ENCODE data around the gene DHRSX. TPM values are rescaled to one million over a fixed set of nuclear protein-coding genes. Genes with fewer than 3 reads are reported as not detected.

DHRSX gene
- total RNA-seq, 1 experiment from 2014 or later = 23.9 TPM

DNA sequence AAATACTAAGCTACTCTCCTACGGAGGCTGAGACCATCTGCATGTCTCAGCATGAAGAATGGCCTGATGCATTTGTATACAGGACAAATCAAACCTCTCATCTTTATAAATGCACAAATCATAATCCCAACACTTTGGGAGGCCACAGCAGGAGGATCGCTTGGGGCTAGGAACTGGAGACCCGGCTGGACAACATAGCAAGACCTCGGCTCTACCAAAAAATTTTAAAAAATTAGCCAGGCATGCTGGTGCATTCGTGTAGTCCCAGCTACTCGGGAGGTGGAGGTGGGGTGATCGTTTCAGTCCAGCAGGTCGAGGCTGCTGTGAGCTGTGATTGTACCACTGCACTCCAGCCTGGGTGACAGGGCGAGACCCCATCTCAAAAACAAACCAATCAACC is 262.8 kb downstream of the DHRSX start:
- H3K27ac Mint-ChIP-seq (ENCODE audit: low read depth, unreplicated experiment) = no peak overlapping the region
- ChIA-PET POLR2A (no interaction called here), CTCF (no interaction called here)
- TF ChIP-seq, protein P1, sequence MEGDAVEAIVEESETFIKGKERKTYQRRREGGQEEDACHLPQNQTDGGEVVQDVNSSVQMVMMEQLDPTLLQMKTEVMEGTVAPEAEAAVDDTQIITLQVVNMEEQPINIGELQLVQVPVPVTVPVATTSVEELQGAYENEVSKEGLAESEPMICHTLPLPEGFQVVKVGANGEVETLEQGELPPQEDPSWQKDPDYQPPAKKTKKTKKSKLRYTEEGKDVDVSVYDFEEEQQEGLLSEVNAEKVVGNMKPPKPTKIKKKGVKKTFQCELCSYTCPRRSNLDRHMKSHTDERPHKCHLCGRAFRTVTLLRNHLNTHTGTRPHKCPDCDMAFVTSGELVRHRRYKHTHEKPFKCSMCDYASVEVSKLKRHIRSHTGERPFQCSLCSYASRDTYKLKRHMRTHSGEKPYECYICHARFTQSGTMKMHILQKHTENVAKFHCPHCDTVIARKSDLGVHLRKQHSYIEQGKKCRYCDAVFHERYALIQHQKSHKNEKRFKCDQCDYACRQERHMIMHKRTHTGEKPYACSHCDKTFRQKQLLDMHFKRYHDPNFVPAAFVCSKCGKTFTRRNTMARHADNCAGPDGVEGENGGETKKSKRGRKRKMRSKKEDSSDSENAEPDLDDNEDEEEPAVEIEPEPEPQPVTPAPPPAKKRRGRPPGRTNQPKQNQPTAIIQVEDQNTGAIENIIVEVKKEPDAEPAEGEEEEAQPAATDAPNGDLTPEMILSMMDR (IDR thresholded peaks at IDR 0.05; ENCODE audit: unreplicated experiment) = no peak
- intact Hi-C loops (cut with micrococcal nuclease) = no loop called here
- no TSS peak for BruUV-seq (replicated peaks)
- H3K4me3 Mint-ChIP-seq (ENCODE audit: unreplicated experiment) = no peak overlapping the region
- no peaks in the 10 kb centered on the region for H3K27me3 Mint-ChIP-seq (ENCODE audit: insufficient read depth, unreplicated experiment)
- H3K36me3 Mint-ChIP-seq (ENCODE audit: insufficient read depth, unreplicated experiment) = peaks cover 18% of the 10 kb centered on the region
- DNase-seq (ENCODE audit: unreplicated experiment) = no peak
- no peaks in the 10 kb centered on the region for H3K9me3 Mint-ChIP-seq (ENCODE audit: unreplicated experiment)
- no peaks in the 10 kb centered on the region for H3K4me1 Mint-ChIP-seq (ENCODE audit: insufficient read depth, unreplicated experiment)

- BruUV-seq (replicated peaks) = no TSS peak
- H3K27me3 Mint-ChIP-seq (ENCODE audit: insufficient read depth, unreplicated experiment) = no peaks in the 10 kb centered on the region
- H3K4me3 Mint-ChIP-seq (ENCODE audit: unreplicated experiment) = no peak overlapping the region
- no peak for DNase-seq (ENCODE audit: unreplicated experiment)
- H3K4me1 Mint-ChIP-seq (ENCODE audit: insufficient read depth, unreplicated experiment) = no peaks in the 10 kb centered on the region
- intact Hi-C loops (cut with micrococcal nuclease) = no loop called here
- H3K27ac Mint-ChIP-seq (ENCODE audit: low read depth, unreplicated experiment) = no peak overlapping the region
- peaks cover 7% of the 10 kb centered on the region for H3K36me3 Mint-ChIP-seq (ENCODE audit: insufficient read depth, unreplicated experiment)
- CTCF ChIA-PET = no interaction called here
- H3K9me3 Mint-ChIP-seq (ENCODE audit: unreplicated experiment) = peaks cover 23% of the 10 kb centered on the region
- TF ChIP-seq, protein P1 (IDR thresholded peaks at IDR 0.05; ENCODE audit: unreplicated experiment) = no peak
- POLR2A ChIA-PET = no interaction called here
Measured at GRCh38 chrX:2231570-2232192, 269.1 kb downstream of the DHRSX start.

DNA sequence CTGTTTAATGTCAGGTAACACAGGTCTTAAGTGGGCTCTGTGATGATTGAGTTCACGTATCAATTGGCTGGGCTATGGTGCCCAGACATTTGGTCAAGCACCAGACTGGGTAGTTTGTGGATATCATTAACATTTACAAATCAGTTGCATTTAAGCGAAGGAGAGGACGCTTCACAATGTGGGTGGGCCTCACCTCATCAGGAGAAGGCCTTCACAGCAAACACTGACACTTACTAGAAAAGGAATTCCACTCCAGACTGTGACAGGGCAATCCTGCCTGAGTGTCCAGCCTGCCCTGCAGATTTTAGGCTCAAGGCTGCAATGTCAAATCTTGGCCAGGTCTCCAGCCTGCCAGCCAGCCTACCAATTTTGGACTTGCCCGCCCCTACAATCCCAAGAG is 270.3 kb downstream of the DHRSX start:
- H3K27me3 Mint-ChIP-seq (ENCODE audit: insufficient read depth, unreplicated experiment) = no peaks in the 10 kb centered on the region
- peaks cover 29% of the 10 kb centered on the region for H3K9me3 Mint-ChIP-seq (ENCODE audit: unreplicated experiment)
- ChIA-PET CTCF (no interaction called here), POLR2A (no interaction called here)
- H3K36me3 Mint-ChIP-seq (ENCODE audit: insufficient read depth, unreplicated experiment) = peaks cover 9% of the 10 kb centered on the region
- no peak overlapping the region for H3K27ac Mint-ChIP-seq (ENCODE audit: low read depth, unreplicated experiment)
- DNase-seq (ENCODE audit: unreplicated experiment) = no peak
- H3K4me3 Mint-ChIP-seq (ENCODE audit: unreplicated experiment) = no peak overlapping the region
- intact Hi-C loops (cut with micrococcal nuclease) = no loop called here
- H3K4me1 Mint-ChIP-seq (ENCODE audit: insufficient read depth, unreplicated experiment) = no peaks in the 10 kb centered on the region
- no TSS peak for BruUV-seq (replicated peaks)
- TF ChIP-seq, protein P1 (IDR thresholded peaks at IDR 0.05; ENCODE audit: unreplicated experiment) = no peak

- Mint-ChIP-seq H3K27me3 (ENCODE audit: insufficient read depth, unreplicated experiment) (no peaks in the 10 kb centered on the region), H3K36me3 (ENCODE audit: insufficient read depth, unreplicated experiment) (peaks cover 12% of the 10 kb centered on the region), H3K9me3 (ENCODE audit: unreplicated experiment) (peaks cover 44% of the 10 kb centered on the region), H3K4me3 (ENCODE audit: unreplicated experiment) (no peak overlapping the region), H3K4me1 (ENCODE audit: insufficient read depth, unreplicated experiment) (no peaks in the 10 kb centered on the region), H3K27ac (ENCODE audit: low read depth, unreplicated experiment) (no peak overlapping the region)
- BruUV-seq (replicated peaks) = no TSS peak
- ChIA-PET POLR2A (no interaction called here), CTCF (no interaction called here)
- TF ChIP-seq, protein P1 (IDR thresholded peaks at IDR 0.05; ENCODE audit: unreplicated experiment) = no peak
- intact Hi-C loops (cut with micrococcal nuclease) = no loop called here
- no peak for DNase-seq (ENCODE audit: unreplicated experiment)
Measured at GRCh38 chrX:2228536-2228935, 272.2 kb downstream of the DHRSX start.

Measured in MCF 10A (cell line).